HepG2 (cell line): ENCODE data around the gene GPC6. TPM values are rescaled to one million over a fixed set of nuclear protein-coding genes. Genes with fewer than 3 reads are reported as not detected.

Experiments used
- CBX1 ChIP-seq: IDR thresholded peaks from one replicate; pipeline ENCODE4 v1.6.1; 2016; ENCODE audit warnings: antibody characterized with exemption, low read depth
- KAT7 ChIP-seq: IDR thresholded peaks from 2 replicates; pipeline ENCODE4 v1.6.1; 2018; ENCODE audit warnings: borderline replicate concordance, missing compliant biosample characterization
- MEIS2 ChIP-seq: sonication (generic); formaldehyde crosslinking; IDR thresholded peaks from 2 replicates; pipeline ENCODE4 v1.9.0; 2021; ENCODE audit warnings: mild to moderate bottlenecking, missing genetic modification reagents
- NBN ChIP-seq: fragments of 450-650 bp; conservative IDR thresholded peaks from 2 replicates; pipeline ENCODE4 v1.6.1; 2017
- PHF5A ChIP-seq: IDR thresholded peaks from one replicate; pipeline ENCODE4 v1.6.1; 2018; ENCODE audit warnings: low read depth, missing genetic modification reagents; ENCODE audit not compliant: unreplicated experiment
- TCF7 ChIP-seq: sonication (generic); IDR thresholded peaks from 2 replicates; pipeline ENCODE4 v1.6.1; 2016; ENCODE audit warnings: antibody characterized with exemption, low read depth
- ZFP37 ChIP-seq: sonication (generic); formaldehyde crosslinking; IDR thresholded peaks from 2 replicates; pipeline ENCODE4 v1.4.0; 2020; ENCODE audit warnings: missing genetic modification reagents, borderline replicate concordance
- ZIK1 ChIP-seq: sonication (generic); formaldehyde crosslinking; IDR thresholded peaks from 2 replicates; pipeline ENCODE4 v1.5.0; 2020; ENCODE audit warnings: mild to moderate bottlenecking, low read depth, missing genetic modification reagents, borderline replicate concordance
- ZNF263 ChIP-seq: sonication (generic); formaldehyde crosslinking; IDR thresholded peaks from 2 replicates; pipeline ENCODE4 v1.4.0; 2020; ENCODE audit warnings: missing genetic modification reagents
- ZNF343 ChIP-seq: sonication (generic); formaldehyde crosslinking; IDR thresholded peaks from 2 replicates; pipeline ENCODE4 v1.4.0; 2020; ENCODE audit warnings: mild to moderate bottlenecking, missing genetic modification reagents
- ZNF563 ChIP-seq: sonication (generic); formaldehyde crosslinking; IDR thresholded peaks from 2 replicates; pipeline ENCODE4 v1.8.0; 2022; ENCODE audit warnings: mild to moderate bottlenecking, moderate library complexity, missing genetic modification reagents
- ZZZ3 ChIP-seq: sonication (generic); formaldehyde crosslinking; IDR thresholded peaks from 2 replicates; pipeline ENCODE4 v1.4.0; 2020; ENCODE audit warnings: missing genetic modification reagents, mild to moderate bottlenecking, borderline replicate concordance
- polyA plus RNA-seq, 8 experiments: library from polyadenylated mRNA; depleted of rRNA in 3 of 8; stranded (reverse) in 7 of 8; unstranded in 1 of 8; fragments of >200 nt; fragmentation: Illumina TruSeq in 4 of 8; extraction: Trizol in 4 of 8; gene quantifications; 2 replicates each; pipeline versions ENCODE4 v1.2.1 to v1.2.3, GENCODE V29; 2011 to 2016; ENCODE audit warnings: low read depth in 4 of 8, missing spikeins in 1 of 8, mixed read lengths in 1 of 8; ENCODE audit not compliant: insufficient read depth in 1 of 8
- total RNA-seq, 5 experiments: library from RNA; depleted of rRNA; stranded (reverse); fragments of >200 nt; fragmentation: Illumina TruSeq; extraction: Trizol; gene quantifications; 2 replicates each; pipeline ENCODE4 v1.2.3, GENCODE V29; 2016; ENCODE audit warnings: low read depth in 1 of 5
- TF ChIP-seq, protein P1 (sequence below): sonication (generic); formaldehyde crosslinking; IDR thresholded peaks from 2 replicates; pipeline ENCODE4 v1.5.0; 2020; ENCODE audit warnings: missing genetic modification reagents
- TF ChIP-seq, protein P2 (sequence below): sonication (generic); formaldehyde crosslinking; IDR thresholded peaks from 2 replicates; pipeline ENCODE4 v1.5.0; 2020; ENCODE audit warnings: mild to moderate bottlenecking, missing genetic modification reagents, borderline replicate concordance
- TF ChIP-seq, protein P3 (sequence below): sonication (generic); formaldehyde crosslinking; IDR thresholded peaks from 2 replicates; pipeline ENCODE4 v1.4.0; 2020; ENCODE audit warnings: missing genetic modification reagents
- TF ChIP-seq, protein P4 (sequence below): IDR thresholded peaks from 2 replicates; pipeline ENCODE4 v1.6.1; 2016; ENCODE audit warnings: low read depth, missing genetic modification reagents, missing compliant biosample characterization

GPC6 gene
- total and polyA plus RNA-seq, 2 of the 13 experiments (the other 11 are each of a cell fraction or from before 2014, with no cell fraction given) = 24.5 to 33.9 TPM

DNA sequence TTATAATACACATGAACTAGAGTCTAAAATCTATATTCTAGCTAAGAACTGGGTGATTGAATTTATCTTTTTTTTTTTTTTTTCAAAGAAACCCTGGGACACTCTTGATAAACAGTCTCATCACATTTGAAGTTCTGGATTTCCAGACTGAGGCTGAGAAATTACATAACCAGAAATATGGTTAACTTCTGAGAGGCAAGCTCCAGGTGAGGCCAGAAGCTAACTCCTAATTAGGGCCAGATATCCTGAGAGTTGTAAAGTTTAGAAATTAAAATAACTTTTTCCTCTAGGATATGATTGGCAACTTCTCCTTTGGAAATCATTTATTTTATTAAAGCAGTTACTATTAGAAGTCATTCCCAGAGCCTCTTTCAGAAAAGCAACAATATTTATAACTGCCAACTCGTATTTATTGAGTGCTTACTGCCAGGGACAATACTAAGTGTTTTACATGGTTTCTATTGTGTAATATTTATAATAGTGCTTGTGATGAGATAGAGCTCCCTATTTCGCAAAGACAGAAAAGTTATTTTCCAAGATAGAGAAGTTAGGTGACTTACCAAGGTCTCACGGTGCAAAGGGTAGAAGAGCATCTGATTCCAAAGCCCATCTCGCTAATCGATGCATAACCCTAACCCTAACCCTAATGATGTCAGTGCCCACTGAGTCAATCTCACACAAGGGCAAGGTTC lies 1065.2 kb downstream of the GPC6 start (continued):
- TF ChIP-seq, protein P1, sequence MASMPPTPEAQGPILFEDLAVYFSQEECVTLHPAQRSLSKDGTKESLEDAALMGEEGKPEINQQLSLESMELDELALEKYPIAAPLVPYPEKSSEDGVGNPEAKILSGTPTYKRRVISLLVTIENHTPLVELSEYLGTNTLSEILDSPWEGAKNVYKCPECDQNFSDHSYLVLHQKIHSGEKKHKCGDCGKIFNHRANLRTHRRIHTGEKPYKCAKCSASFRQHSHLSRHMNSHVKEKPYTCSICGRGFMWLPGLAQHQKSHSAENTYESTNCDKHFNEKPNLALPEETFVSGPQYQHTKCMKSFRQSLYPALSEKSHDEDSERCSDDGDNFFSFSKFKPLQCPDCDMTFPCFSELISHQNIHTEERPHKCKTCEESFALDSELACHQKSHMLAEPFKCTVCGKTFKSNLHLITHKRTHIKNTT (CRISPR knock-in tag) = no peak
- TF ChIP-seq ZNF263 (CRISPR knock-in tag) (no peak), ZNF343 (no peak), ZFP37 (no peak), ZZZ3 (CRISPR knock-in tag) (no peak), ZIK1 (no peak), KAT7 (CRISPR knock-in tag) (peak; percentile 42; the same call in 1 of the 2 replicates), PHF5A (CRISPR knock-in tag) (no peak), ZNF563 (CRISPR knock-in tag) (no peak), CBX1 (no peak), MEIS2 (no peak; the same call in 1 of the 2 replicates), NBN (no peak), TCF7 (peak; percentile 81)
- TF ChIP-seq, protein P2, sequence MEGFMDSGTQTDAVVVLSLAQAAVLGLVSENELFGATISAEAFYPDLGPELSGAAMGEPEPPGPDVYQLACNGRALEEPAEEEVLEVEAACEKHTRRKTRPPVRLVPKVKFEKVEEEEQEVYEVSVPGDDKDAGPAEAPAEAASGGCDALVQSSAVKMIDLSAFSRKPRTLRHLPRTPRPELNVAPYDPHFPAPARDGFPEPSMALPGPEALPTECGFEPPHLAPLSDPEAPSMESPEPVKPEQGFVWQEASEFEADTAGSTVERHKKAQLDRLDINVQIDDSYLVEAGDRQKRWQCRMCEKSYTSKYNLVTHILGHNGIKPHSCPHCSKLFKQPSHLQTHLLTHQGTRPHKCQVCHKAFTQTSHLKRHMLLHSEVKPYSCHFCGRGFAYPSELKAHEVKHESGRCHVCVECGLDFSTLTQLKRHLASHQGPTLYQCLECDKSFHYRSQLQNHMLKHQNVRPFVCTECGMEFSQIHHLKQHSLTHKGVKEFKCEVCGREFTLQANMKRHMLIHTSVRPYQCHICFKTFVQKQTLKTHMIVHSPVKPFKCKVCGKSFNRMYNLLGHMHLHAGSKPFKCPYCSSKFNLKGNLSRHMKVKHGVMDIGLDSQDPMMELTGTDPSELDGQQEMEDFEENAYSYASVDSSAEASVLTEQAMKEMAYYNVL (CRISPR knock-in tag) = peak; percentile 89; the same call in 1 of the 2 replicates
- TF ChIP-seq, protein P3, sequence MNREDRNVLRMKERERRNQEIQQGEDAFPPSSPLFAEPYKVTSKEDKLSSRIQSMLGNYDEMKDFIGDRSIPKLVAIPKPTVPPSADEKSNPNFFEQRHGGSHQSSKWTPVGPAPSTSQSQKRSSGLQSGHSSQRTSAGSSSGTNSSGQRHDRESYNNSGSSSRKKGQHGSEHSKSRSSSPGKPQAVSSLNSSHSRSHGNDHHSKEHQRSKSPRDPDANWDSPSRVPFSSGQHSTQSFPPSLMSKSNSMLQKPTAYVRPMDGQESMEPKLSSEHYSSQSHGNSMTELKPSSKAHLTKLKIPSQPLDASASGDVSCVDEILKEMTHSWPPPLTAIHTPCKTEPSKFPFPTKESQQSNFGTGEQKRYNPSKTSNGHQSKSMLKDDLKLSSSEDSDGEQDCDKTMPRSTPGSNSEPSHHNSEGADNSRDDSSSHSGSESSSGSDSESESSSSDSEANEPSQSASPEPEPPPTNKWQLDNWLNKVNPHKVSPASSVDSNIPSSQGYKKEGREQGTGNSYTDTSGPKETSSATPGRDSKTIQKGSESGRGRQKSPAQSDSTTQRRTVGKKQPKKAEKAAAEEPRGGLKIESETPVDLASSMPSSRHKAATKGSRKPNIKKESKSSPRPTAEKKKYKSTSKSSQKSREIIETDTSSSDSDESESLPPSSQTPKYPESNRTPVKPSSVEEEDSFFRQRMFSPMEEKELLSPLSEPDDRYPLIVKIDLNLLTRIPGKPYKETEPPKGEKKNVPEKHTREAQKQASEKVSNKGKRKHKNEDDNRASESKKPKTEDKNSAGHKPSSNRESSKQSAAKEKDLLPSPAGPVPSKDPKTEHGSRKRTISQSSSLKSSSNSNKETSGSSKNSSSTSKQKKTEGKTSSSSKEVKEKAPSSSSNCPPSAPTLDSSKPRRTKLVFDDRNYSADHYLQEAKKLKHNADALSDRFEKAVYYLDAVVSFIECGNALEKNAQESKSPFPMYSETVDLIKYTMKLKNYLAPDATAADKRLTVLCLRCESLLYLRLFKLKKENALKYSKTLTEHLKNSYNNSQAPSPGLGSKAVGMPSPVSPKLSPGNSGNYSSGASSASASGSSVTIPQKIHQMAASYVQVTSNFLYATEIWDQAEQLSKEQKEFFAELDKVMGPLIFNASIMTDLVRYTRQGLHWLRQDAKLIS (CRISPR knock-in tag) = no peak
- TF ChIP-seq, protein P4, sequence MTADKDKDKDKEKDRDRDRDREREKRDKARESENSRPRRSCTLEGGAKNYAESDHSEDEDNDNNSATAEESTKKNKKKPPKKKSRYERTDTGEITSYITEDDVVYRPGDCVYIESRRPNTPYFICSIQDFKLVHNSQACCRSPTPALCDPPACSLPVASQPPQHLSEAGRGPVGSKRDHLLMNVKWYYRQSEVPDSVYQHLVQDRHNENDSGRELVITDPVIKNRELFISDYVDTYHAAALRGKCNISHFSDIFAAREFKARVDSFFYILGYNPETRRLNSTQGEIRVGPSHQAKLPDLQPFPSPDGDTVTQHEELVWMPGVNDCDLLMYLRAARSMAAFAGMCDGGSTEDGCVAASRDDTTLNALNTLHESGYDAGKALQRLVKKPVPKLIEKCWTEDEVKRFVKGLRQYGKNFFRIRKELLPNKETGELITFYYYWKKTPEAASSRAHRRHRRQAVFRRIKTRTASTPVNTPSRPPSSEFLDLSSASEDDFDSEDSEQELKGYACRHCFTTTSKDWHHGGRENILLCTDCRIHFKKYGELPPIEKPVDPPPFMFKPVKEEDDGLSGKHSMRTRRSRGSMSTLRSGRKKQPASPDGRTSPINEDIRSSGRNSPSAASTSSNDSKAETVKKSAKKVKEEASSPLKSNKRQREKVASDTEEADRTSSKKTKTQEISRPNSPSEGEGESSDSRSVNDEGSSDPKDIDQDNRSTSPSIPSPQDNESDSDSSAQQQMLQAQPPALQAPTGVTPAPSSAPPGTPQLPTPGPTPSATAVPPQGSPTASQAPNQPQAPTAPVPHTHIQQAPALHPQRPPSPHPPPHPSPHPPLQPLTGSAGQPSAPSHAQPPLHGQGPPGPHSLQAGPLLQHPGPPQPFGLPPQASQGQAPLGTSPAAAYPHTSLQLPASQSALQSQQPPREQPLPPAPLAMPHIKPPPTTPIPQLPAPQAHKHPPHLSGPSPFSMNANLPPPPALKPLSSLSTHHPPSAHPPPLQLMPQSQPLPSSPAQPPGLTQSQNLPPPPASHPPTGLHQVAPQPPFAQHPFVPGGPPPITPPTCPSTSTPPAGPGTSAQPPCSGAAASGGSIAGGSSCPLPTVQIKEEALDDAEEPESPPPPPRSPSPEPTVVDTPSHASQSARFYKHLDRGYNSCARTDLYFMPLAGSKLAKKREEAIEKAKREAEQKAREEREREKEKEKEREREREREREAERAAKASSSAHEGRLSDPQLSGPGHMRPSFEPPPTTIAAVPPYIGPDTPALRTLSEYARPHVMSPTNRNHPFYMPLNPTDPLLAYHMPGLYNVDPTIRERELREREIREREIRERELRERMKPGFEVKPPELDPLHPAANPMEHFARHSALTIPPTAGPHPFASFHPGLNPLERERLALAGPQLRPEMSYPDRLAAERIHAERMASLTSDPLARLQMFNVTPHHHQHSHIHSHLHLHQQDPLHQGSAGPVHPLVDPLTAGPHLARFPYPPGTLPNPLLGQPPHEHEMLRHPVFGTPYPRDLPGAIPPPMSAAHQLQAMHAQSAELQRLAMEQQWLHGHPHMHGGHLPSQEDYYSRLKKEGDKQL (CRISPR knock-in tag) = peak; percentile 90
